ENCODE results near the gene BEST2.
A peak's percentile ranks its signal among the peaks of the same experiment; 100 is the strongest.

Gene BEST2

GRCh38 chr19:12792853-12793289 is 41.3 kb downstream of the BEST2 start:
- H4K20me1 ChIP-seq (ENCODE audit: insufficient read depth): no peaks in the 10 kb centered on the region

DNA sequence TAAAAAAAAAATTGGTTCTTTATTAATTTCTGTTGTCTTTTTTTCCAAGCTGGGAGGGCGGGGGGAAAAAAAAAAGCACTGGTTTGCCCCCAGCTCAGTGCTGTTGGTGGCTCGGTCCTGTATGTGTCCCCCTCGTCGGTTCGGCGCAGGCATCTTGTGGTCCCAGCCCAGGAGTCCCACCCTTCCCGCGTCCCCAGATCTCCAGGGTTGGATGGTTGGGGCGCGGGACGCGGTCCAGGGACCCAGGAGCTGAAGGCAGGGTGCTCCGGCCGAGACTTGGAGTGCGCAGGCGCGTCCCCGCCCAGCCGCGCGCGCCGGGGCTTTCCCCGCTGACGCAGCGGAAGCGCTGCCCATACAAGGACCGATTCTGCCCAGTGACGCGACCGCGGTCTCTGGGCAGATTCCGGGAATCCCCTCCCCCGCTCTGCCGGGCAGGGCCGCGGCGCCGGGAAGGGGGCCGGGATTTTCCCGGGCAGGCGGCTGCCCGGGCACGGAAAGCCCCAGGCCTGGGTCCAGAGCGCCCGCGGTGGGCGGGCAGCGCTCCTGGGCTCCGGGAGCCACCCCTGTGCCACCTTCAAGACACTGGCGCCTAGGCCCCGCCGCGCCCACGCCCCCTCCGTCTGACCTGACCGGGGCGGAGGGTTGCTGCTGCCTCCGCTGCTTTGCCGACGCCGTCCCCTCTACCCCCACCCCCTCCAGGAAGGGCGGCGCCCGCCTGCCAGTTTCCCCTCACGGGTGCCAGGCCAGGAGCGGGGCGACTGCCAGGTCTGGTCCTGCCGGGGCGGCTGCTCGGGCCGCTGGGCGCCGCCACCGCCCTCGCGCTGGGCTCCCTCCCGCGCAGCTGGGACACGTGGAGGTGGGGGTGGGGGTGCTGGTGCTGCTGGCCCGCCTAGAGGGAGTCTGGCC is 42.0 kb downstream of the BEST2 start:
- H3K36me3 ChIP-seq (ENCODE audit: insufficient read depth): no peaks in the 10 kb centered on the region
- no peak for TF ChIP-seq CTCF (conservative IDR thresholded peaks at IDR 0.05; ENCODE audit: low read depth, low read length)
- H3K79me2 ChIP-seq (ENCODE audit: insufficient read depth, low read depth): peaks cover 20% of the 10 kb centered on the region
- no peaks in the 10 kb centered on the region for H3K27me3 ChIP-seq (ENCODE audit: insufficient read depth, low read depth)
- H3K4me3 ChIP-seq (IDR thresholded peaks at IDR 0.05; ENCODE audit: insufficient read depth, low read depth, low read length): no peak overlapping the region
- H3K4me2 ChIP-seq: peak overlapping the region; percentile 97
- peak overlapping the region; percentile 78 for H3K27ac ChIP-seq
- H2AFZ ChIP-seq (ENCODE audit: low read depth): peak overlapping the region; percentile 34; the same call in 1 of the 2 replicates
- H4K20me1 ChIP-seq (ENCODE audit: insufficient read depth): no peaks in the 10 kb centered on the region
- peak overlapping the region; percentile 76 for H3K9ac ChIP-seq
- peaks cover 31% of the 10 kb centered on the region for H3K4me1 ChIP-seq (ENCODE audit: low read depth, poor library complexity, severe bottlenecking)

More at GRCh38 chr19:12792853-12793289, 41.3 kb downstream of the BEST2 start:
- Histone ChIP-seq H3K27ac (peak overlapping the region; percentile 78), H3K4me3 (IDR thresholded peaks at IDR 0.05; ENCODE audit: insufficient read depth, low read depth, low read length) (no peak overlapping the region), H2AFZ (ENCODE audit: low read depth) (0 out of 2 replicates have a peak overlapping the region, but pooled peaks have one; percentile 45), H3K4me1 (ENCODE audit: low read depth, poor library complexity, severe bottlenecking) (peaks cover 37% of the 10 kb centered on the region), H3K9ac (peak overlapping the region; percentile 76), H3K36me3 (ENCODE audit: insufficient read depth) (no peaks in the 10 kb centered on the region), H3K27me3 (ENCODE audit: insufficient read depth, low read depth) (no peaks in the 10 kb centered on the region), H3K79me2 (ENCODE audit: insufficient read depth, low read depth) (peaks cover 20% of the 10 kb centered on the region), H3K4me2 (peak overlapping the region; percentile 97)
- no peak for TF ChIP-seq CTCF (conservative IDR thresholded peaks at IDR 0.05; ENCODE audit: low read depth, low read length)

- no peaks in the 10 kb centered on the region for H4K20me1 ChIP-seq (ENCODE audit: insufficient read depth)
- no peaks in the 10 kb centered on the region for H3K36me3 ChIP-seq (ENCODE audit: insufficient read depth)
- peaks cover 20% of the 10 kb centered on the region for H3K79me2 ChIP-seq (ENCODE audit: insufficient read depth, low read depth)
- no peak for TF ChIP-seq CTCF (conservative IDR thresholded peaks at IDR 0.05; ENCODE audit: low read depth, low read length)
- H3K27me3 ChIP-seq (ENCODE audit: insufficient read depth, low read depth): no peaks in the 10 kb centered on the region
- peak overlapping the region; percentile 97 for H3K4me2 ChIP-seq
- peaks cover 30% of the 10 kb centered on the region for H3K4me1 ChIP-seq (ENCODE audit: low read depth, poor library complexity, severe bottlenecking)
- no peak overlapping the region for H3K4me3 ChIP-seq (IDR thresholded peaks at IDR 0.05; ENCODE audit: insufficient read depth, low read depth, low read length)
- H3K27ac ChIP-seq: peak overlapping the region; percentile 78
- H3K9ac ChIP-seq: peak overlapping the region; percentile 76
- peak overlapping the region; percentile 34; the same call in 1 of the 2 replicates for H2AFZ ChIP-seq (ENCODE audit: low read depth)
These were observed 42.8 kb downstream of the BEST2 start for GRCh38 chr19:12794196-12794941.

DNA sequence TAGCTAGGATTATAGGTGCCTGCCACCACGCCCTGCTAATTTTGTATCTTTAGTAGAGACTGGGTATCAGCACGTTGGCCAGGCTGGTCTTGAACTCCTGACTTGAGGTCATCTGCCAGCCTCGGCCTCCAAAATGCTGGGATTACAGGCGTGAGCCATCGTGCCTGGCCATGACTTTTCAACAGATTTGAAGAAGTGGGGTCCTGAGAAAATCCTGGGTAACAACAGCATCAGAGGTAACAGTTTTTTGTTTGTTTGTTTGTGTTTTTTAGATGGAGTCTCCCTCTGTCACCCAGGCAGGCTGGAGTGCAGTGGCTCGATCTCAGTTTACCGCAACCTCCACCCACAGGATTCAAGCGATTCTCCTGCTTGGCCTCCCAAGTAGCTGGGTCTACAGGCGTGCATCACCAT is 43.4 kb downstream of the BEST2 start:
- Histone ChIP-seq H3K4me3 (IDR thresholded peaks at IDR 0.05; ENCODE audit: insufficient read depth, low read depth, low read length) (no peak overlapping the region), H2AFZ (ENCODE audit: low read depth) (no peak overlapping the region), H3K4me2 (no peak overlapping the region), H4K20me1 (ENCODE audit: insufficient read depth) (no peaks in the 10 kb centered on the region), H3K36me3 (ENCODE audit: insufficient read depth) (no peaks in the 10 kb centered on the region), H3K27me3 (ENCODE audit: insufficient read depth, low read depth) (no peaks in the 10 kb centered on the region), H3K4me1 (ENCODE audit: low read depth, poor library complexity, severe bottlenecking) (peaks cover 30% of the 10 kb centered on the region), H3K27ac (no peak overlapping the region), H3K79me2 (ENCODE audit: insufficient read depth, low read depth) (peaks cover 20% of the 10 kb centered on the region), H3K9ac (no peak overlapping the region)
- no peak for TF ChIP-seq CTCF (conservative IDR thresholded peaks at IDR 0.05; ENCODE audit: low read depth, low read length)
